Measurements from ENCODE around the gene CHAMP1. TPM values are rescaled to one million over a fixed set of nuclear protein-coding genes. Genes with fewer than 3 reads are reported as not detected.

The CHAMP1 gene
- total and polyA plus RNA-seq, 2 of the 13 experiments (the other 11 are each of a cell fraction or from before 2014, with no cell fraction given), result 8.4 to 9.7 TPM

GRCh38 chr13:114314074-114314912 is at the start of gene CHAMP1 (continued):
- no peak for TF ChIP-seq DNMT3B (CRISPR knock-in tag; conservative IDR thresholded peaks at IDR 0.05)
- TF ChIP-seq ZNF205 (CRISPR knock-in tag; IDR thresholded peaks at IDR 0.05), result peak; percentile 41; the same call in 1 of the 2 replicates
- TF ChIP-seq CCDC6 (CRISPR knock-in tag; IDR thresholded peaks at IDR 0.05), result peak; percentile 99
- TF ChIP-seq KDM1A (CRISPR knock-in tag; IDR thresholded peaks at IDR 0.05), result no peak
- TF ChIP-seq ARNT2 (CRISPR knock-in tag; IDR thresholded peaks at IDR 0.05; ENCODE audit: low read depth), result peak; percentile 98
- no peak for TF ChIP-seq ZNF224 (CRISPR knock-in tag; IDR thresholded peaks at IDR 0.05)
- TF ChIP-seq, protein P1, sequence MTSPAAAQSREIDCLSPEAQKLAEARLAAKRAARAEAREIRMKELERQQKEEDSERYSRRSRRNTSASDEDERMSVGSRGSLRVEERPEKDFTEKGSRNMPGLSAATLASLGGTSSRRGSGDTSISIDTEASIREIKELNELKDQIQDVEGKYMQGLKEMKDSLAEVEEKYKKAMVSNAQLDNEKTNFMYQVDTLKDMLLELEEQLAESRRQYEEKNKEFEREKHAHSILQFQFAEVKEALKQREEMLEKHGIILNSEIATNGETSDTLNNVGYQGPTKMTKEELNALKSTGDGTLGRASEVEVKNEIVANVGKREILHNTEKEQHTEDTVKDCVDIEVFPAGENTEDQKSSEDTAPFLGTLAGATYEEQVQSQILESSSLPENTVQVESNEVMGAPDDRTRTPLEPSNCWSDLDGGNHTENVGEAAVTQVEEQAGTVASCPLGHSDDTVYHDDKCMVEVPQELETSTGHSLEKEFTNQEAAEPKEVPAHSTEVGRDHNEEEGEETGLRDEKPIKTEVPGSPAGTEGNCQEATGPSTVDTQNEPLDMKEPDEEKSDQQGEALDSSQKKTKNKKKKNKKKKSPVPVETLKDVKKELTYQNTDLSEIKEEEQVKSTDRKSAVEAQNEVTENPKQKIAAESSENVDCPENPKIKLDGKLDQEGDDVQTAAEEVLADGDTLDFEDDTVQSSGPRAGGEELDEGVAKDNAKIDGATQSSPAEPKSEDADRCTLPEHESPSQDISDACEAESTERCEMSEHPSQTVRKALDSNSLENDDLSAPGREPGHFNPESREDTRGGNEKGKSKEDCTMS (CRISPR knock-in tag; conservative IDR thresholded peaks at IDR 0.05), result no peak
- TF ChIP-seq, protein P2, sequence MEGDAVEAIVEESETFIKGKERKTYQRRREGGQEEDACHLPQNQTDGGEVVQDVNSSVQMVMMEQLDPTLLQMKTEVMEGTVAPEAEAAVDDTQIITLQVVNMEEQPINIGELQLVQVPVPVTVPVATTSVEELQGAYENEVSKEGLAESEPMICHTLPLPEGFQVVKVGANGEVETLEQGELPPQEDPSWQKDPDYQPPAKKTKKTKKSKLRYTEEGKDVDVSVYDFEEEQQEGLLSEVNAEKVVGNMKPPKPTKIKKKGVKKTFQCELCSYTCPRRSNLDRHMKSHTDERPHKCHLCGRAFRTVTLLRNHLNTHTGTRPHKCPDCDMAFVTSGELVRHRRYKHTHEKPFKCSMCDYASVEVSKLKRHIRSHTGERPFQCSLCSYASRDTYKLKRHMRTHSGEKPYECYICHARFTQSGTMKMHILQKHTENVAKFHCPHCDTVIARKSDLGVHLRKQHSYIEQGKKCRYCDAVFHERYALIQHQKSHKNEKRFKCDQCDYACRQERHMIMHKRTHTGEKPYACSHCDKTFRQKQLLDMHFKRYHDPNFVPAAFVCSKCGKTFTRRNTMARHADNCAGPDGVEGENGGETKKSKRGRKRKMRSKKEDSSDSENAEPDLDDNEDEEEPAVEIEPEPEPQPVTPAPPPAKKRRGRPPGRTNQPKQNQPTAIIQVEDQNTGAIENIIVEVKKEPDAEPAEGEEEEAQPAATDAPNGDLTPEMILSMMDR (CRISPR knock-in tag; IDR thresholded peaks at IDR 0.05), result no peak; the same call in 1 of the 2 replicates
- TF ChIP-seq ZNF10 (CRISPR knock-in tag; IDR thresholded peaks at IDR 0.05; ENCODE audit: borderline replicate concordance, low read depth), result no peak
- peak; percentile 47; the same call in 1 of the 2 replicates for TF ChIP-seq ZNF275 (CRISPR knock-in tag; IDR thresholded peaks at IDR 0.05; ENCODE audit: borderline replicate concordance)
- TF ChIP-seq ZNF652 (CRISPR knock-in tag; IDR thresholded peaks at IDR 0.05; ENCODE audit: borderline replicate concordance, low read depth), result no peak
- no peak; the same call in 1 of the 2 replicates for TF ChIP-seq ZNF510 (CRISPR knock-in tag; IDR thresholded peaks at IDR 0.05; ENCODE audit: low read depth)
- TF ChIP-seq MAFG (CRISPR knock-in tag; IDR thresholded peaks at IDR 0.05), result no peak
- no peak for TF ChIP-seq ZBED4 (CRISPR knock-in tag; IDR thresholded peaks at IDR 0.05; ENCODE audit: borderline replicate concordance)
- TF ChIP-seq SMARCE1 (IDR thresholded peaks at IDR 0.05; ENCODE audit: borderline replicate concordance), result no peak
- peak; percentile 91 for TF ChIP-seq SALL1 (CRISPR knock-in tag; IDR thresholded peaks at IDR 0.05)
- peak; percentile 40; the same call in 1 of the 2 replicates for TF ChIP-seq BRD4 (CRISPR knock-in tag; IDR thresholded peaks at IDR 0.05)
- no peak for TF ChIP-seq ZNF747 (CRISPR knock-in tag; IDR thresholded peaks at IDR 0.05; ENCODE audit: borderline replicate concordance)
- peak; percentile 67; the same call in 1 of the 2 replicates for TF ChIP-seq ZNF598 (CRISPR knock-in tag; IDR thresholded peaks at IDR 0.05; ENCODE audit: borderline replicate concordance)
- TF ChIP-seq ZNF790 (CRISPR knock-in tag; IDR thresholded peaks at IDR 0.05; ENCODE audit: borderline replicate concordance), result peak; percentile 99
